Stimulated activated CD8-positive, alpha-beta memory T cell treated with anti-CD3 and anti-CD28 coated beads, Interleukin-12 subunit alpha, Interleukin-12 subunit beta, amount 100 ng/mL, for 1 hour (primary cell): ENCODE measurements around the gene ZNF700.
"Not testable (repeated sequence)": the region's sequence is repeated elsewhere in the genome, so short reads cannot be mapped to it uniquely, and the experiment has no call there.

Experiments used
- DNase-seq: peaks from one replicate; pipeline ENCODE4 v3.0.0-alpha.2; 2020; ENCODE audit warnings: low read depth

Gene ZNF700

GRCh38 chr19:11941361-11941887, 16.5 kb downstream of the ZNF700 start:
- not testable (repeated sequence) for DNase-seq

- DNase-seq = no peak
Observed at GRCh38 chr19:11942008-11942842, 17.3 kb downstream of the ZNF700 start.

- DNase-seq = no peak
Observed at GRCh38 chr19:11942843-11943108, 17.9 kb downstream of the ZNF700 start.

GRCh38 chr19:11944656-11945055, 19.7 kb downstream of the ZNF700 start:
- no peak for DNase-seq

- no peak for DNase-seq
Observed at GRCh38 chr19:11948646-11949045, 23.7 kb downstream of the ZNF700 start.

- DNase-seq = no peak
Observed at GRCh38 chr19:11949201-11949600, 24.3 kb downstream of the ZNF700 start.

GRCh38 chr19:11949614-11950080, 24.7 kb downstream of the ZNF700 start:
- DNase-seq = not testable (repeated sequence)

- DNase-seq = no peak
Observed at GRCh38 chr19:11950312-11950711, 25.4 kb downstream of the ZNF700 start.

- DNase-seq = peak; percentile 65
Observed at GRCh38 chr19:11963566-11964355, 38.9 kb downstream of the ZNF700 start.

GRCh38 chr19:11964496-11964857, 39.6 kb downstream of the ZNF700 start:
- DNase-seq = no peak

GRCh38 chr19:11964858-11965645, 40.1 kb downstream of the ZNF700 start, which contains the start of gene ZNF763:
TSS of gene ZNF763 (plus strand) at chr19:11965040. CDS start at chr19:11965209, 169 bp downstream.
- DNase-seq = peak; percentile 81

GRCh38 chr19:11970174-11970573, 45.3 kb downstream of the ZNF700 start:
- DNase-seq = no peak

- DNase-seq = no peak
Observed at GRCh38 chr19:11971041-11971440, 46.1 kb downstream of the ZNF700 start.

GRCh38 chr19:11973019-11973810, 48.3 kb downstream of the ZNF700 start:
- DNase-seq = no peak

GRCh38 chr19:11978492-11979100, 53.7 kb downstream of the ZNF700 start:
- DNase-seq = no peak

- no peak for DNase-seq
Observed at GRCh38 chr19:11979527-11979926, 54.6 kb downstream of the ZNF700 start.

GRCh38 chr19:11982526-11982925, 57.6 kb downstream of the ZNF700 start:
- DNase-seq = no peak

GRCh38 chr19:11984986-11985385, 60.1 kb downstream of the ZNF700 start:
- DNase-seq = no peak

GRCh38 chr19:11986754-11987153, 61.8 kb downstream of the ZNF700 start:
- no peak for DNase-seq

GRCh38 chr19:11987405-11988281, 62.7 kb downstream of the ZNF700 start:
- peak; percentile 87 for DNase-seq
